Nephron progenitor cell (in vitro differentiated cells): Measurements from ENCODE around the gene ATP6V1F.

ENCODE experiments used
- DNase-seq: peaks from one replicate; pipeline ENCODE4 v3.0.0; 2021
- H3K27ac Mint-ChIP-seq: 2 replicates; pipeline ENCODE4 v1.8.0; 2021; ENCODE audit warnings: mild to moderate bottlenecking, moderate library complexity, mixed read lengths
- H3K27me3 Mint-ChIP-seq: 2 replicates; pipeline ENCODE4 v1.8.0; 2021; ENCODE audit warnings: mild to moderate bottlenecking, low read depth, mixed read lengths; ENCODE audit not compliant: poor library complexity
- H3K36me3 Mint-ChIP-seq: 2 replicates; pipeline ENCODE4 v1.8.0; 2021; ENCODE audit warnings: low read depth, mixed read lengths
- H3K4me1 Mint-ChIP-seq: 2 replicates; pipeline ENCODE4 v1.8.0; 2021; ENCODE audit warnings: mixed read lengths
- H3K4me3 Mint-ChIP-seq: 2 replicates; pipeline ENCODE4 v1.8.0; 2021; ENCODE audit warnings: mild to moderate bottlenecking, moderate library complexity, mixed read lengths
- H3K9me3 Mint-ChIP-seq: 2 replicates; pipeline ENCODE4 v1.8.0; 2021; ENCODE audit warnings: mild to moderate bottlenecking, moderate library complexity, mixed read lengths
- TF ChIP-seq, protein P1 (sequence below): fragments of 200-600 bp; sonication (generic); IDR thresholded peaks from 2 replicates; pipeline ENCODE4 v1.5.0; 2021; ENCODE audit warnings: antibody characterized with exemption

Gene ATP6V1F

DNA sequence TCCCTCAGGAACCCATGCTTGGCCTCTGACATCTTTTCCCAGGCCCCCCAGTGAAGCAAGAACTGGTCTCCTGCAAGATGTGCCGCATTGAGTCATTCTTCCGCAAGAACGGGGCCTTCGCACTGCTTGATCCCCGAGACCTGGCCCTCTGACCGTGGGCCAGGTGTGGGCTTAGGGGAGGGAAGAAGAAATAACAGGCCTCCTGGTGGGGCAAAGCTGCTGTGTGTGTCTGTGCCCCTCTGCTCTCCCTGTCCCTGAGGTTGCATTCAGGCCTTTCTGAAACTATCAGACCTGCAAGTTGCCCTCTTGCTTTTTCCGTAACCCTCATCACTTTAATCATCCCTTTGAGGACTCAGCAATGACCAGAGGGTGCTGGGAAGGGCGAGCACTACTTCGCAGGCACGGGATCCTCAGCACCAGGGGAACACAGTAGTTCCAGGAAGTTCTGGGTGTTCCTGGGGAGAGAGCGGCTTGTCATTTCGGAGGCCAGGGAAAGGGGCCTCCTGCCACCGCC is 6.0 kb downstream of the ATP6V1F start:
- H3K4me1 Mint-ChIP-seq, result peaks cover 74% of the 10 kb centered on the region
- peaks cover 15% of the 10 kb centered on the region for H3K36me3 Mint-ChIP-seq
- H3K9me3 Mint-ChIP-seq, result no peaks in the 10 kb centered on the region
- peak overlapping the region; percentile 74 for H3K4me3 Mint-ChIP-seq
- TF ChIP-seq, protein P1, sequence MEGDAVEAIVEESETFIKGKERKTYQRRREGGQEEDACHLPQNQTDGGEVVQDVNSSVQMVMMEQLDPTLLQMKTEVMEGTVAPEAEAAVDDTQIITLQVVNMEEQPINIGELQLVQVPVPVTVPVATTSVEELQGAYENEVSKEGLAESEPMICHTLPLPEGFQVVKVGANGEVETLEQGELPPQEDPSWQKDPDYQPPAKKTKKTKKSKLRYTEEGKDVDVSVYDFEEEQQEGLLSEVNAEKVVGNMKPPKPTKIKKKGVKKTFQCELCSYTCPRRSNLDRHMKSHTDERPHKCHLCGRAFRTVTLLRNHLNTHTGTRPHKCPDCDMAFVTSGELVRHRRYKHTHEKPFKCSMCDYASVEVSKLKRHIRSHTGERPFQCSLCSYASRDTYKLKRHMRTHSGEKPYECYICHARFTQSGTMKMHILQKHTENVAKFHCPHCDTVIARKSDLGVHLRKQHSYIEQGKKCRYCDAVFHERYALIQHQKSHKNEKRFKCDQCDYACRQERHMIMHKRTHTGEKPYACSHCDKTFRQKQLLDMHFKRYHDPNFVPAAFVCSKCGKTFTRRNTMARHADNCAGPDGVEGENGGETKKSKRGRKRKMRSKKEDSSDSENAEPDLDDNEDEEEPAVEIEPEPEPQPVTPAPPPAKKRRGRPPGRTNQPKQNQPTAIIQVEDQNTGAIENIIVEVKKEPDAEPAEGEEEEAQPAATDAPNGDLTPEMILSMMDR, result no peak
- H3K27me3 Mint-ChIP-seq, result peaks cover 22% of the 10 kb centered on the region
- no peak for DNase-seq
- no peak overlapping the region for H3K27ac Mint-ChIP-seq

DNA sequence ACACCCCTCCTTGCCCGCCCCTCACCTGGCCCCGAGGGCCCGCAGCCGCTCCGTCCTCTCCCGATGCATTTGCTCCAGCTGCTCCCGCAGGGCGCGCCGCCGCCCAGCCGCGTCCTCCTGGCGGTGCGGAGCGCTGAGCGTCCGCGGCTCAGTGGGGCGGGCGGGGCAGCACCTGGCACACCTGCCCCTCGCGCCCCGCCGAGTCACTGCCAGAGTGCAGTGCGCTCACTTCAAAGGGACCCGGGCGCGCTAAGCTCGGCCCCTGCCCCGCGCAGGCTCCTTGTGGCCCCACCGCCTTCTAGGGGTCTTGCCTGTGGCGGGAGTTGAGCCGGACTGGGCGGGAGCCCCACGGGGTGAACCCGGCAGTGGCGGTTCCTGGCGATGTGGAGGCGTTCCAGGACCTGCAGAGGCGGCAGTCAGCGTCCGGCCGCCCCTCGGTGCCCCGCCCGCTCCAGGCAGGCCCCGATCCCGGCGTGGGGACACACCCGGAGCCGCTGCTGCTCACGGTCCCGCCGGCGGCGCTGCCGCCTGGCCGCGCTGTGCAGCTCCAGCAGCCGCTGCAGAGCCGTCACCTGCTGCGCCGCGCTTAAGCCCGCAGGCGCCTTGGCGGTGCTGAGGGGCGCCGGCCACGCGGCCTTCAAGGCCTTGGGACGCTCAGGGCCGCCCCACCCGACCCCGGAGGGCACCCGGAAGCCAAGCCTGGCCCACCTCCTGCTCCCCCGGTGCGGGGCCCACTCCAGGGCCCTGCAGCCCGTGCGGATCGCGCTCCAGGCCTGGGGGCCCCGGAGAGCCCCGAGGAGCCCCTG is 6.7 kb downstream of the ATP6V1F start:
- DNase-seq, result peak; percentile 72
- TF ChIP-seq, protein P1, result no peak
- Mint-ChIP-seq H3K4me3 (peak overlapping the region; percentile 74), H3K36me3 (peaks cover 15% of the 10 kb centered on the region), H3K4me1 (peaks cover 69% of the 10 kb centered on the region), H3K9me3 (no peaks in the 10 kb centered on the region), H3K27ac (no peak overlapping the region), H3K27me3 (peaks cover 22% of the 10 kb centered on the region)

DNA sequence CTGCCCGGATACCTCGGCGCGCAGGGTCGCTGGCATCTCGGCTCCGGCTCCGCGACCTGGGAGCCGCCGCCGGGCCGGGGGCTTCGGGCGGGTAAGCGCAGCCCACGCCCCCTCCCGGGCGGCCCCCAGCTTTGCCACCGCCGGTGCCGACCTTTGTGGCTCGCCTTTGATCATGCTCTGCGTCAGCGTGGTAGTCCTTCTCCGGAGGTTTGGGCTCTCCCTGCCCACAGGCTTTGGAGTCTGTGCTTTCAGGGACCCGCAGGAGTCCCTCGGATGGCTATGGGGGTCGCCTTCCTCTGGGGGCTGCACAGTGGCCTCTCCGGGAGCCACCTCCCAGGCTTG is 7.3 kb downstream of the ATP6V1F start:
- TF ChIP-seq, protein P1, result no peak
- Mint-ChIP-seq H3K4me1 (peaks cover 70% of the 10 kb centered on the region), H3K9me3 (no peaks in the 10 kb centered on the region), H3K27me3 (peaks cover 22% of the 10 kb centered on the region), H3K27ac (no peak overlapping the region), H3K36me3 (peaks cover 10% of the 10 kb centered on the region), H3K4me3 (peak overlapping the region; percentile 76)
- peak; percentile 55 for DNase-seq

DNA sequence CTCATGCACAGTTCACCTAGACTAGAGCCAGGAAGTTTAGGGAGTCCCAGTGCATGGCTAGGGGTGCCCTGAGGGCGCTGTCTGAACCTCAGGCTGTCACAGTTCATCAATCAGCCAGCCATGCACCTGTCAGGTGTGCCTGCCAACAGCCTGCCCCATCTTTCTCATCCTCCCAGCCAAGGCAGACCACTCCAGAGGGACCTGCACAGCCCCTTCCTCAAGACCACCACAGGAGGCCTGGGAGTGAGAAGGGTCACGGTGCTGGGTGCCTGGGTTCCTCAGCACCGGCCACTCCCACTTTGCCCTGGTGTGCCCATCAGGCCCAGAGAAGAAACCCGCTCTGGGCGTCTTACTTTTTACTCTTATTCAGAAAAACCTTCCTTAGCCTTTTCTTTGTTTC is 8.4 kb downstream of the ATP6V1F start:
- Mint-ChIP-seq H3K27me3 (peaks cover 20% of the 10 kb centered on the region), H3K4me3 (peak overlapping the region; percentile 52), H3K27ac (no peak overlapping the region), H3K36me3 (no peaks in the 10 kb centered on the region), H3K9me3 (no peaks in the 10 kb centered on the region), H3K4me1 (peaks cover 70% of the 10 kb centered on the region)
- TF ChIP-seq, protein P1, result no peak
- no peak for DNase-seq

DNA sequence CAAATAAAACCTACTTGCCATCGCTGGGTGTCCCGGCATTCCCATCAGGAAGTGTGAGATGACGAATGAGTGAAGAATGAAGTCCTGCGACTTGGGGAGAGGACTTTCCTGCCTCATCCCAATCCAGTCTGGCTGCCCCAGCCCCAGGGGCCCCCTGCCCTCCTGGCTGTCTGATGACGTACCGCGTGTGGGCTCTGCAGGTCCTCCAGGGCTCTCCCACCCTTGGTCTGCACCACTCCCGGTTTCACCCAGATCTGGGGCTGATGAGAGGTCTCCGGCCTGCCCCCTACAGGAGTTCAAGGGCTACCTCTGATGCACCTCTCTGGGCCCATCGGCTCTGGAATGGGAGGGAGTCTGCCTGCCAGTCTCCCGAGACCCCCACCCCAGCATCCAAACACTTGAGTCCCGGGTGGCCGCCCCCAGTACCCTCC is 9.8 kb downstream of the ATP6V1F start:
- H3K9me3 Mint-ChIP-seq, result no peaks in the 10 kb centered on the region
- H3K4me3 Mint-ChIP-seq, result no peak overlapping the region
- H3K27me3 Mint-ChIP-seq, result peaks cover 14% of the 10 kb centered on the region
- peaks cover 60% of the 10 kb centered on the region for H3K4me1 Mint-ChIP-seq
- H3K27ac Mint-ChIP-seq, result no peak overlapping the region
- no peak for DNase-seq
- TF ChIP-seq, protein P1, result no peak
- no peaks in the 10 kb centered on the region for H3K36me3 Mint-ChIP-seq

DNA sequence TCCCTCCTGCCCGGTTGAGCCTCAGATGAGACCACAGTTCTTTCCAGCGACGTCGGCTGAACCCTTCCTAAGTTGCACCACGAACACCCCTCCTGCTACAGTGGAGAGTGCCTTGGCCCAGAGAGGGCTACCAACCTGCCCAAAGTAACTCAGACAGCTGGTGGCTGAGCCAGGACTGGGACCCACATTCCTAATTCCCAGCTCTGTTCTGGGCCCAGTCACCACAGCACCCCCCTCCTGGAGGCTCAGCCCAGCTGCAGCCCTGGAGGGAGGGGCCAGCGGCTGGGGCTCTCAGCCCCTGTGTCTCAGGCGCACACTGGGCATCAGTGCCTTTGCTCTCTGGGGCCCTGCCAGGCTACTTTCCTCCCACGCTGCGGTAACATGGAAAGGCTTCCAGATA is 10.6 kb downstream of the ATP6V1F start:
- Mint-ChIP-seq H3K36me3 (no peaks in the 10 kb centered on the region), H3K4me3 (no peak overlapping the region), H3K27ac (peak overlapping the region; percentile 32), H3K27me3 (peaks cover 10% of the 10 kb centered on the region), H3K4me1 (peaks cover 52% of the 10 kb centered on the region), H3K9me3 (no peaks in the 10 kb centered on the region)
- TF ChIP-seq, protein P1, result no peak
- DNase-seq, result no peak
